ENCODE results near the gene CLDN7.
A peak's percentile ranks its signal among the peaks of the same experiment; 100 is the strongest.

The CLDN7 gene, protein sequence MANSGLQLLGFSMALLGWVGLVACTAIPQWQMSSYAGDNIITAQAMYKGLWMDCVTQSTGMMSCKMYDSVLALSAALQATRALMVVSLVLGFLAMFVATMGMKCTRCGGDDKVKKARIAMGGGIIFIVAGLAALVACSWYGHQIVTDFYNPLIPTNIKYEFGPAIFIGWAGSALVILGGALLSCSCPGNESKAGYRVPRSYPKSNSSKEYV

GRCh38 chr17:7262192-7262934 is at the start of gene CLDN7:
Gene CLDN7, minus strand, starts transcription at chr17:7262478. Its CDS starts 435 bp downstream, at chr17:7262043.
- DNase-seq (ENCODE audit: low read depth, low spot score), result no peak

GRCh38 chr17:7311110-7311705 is 48.9 kb upstream of the CLDN7 start:
- no peak for DNase-seq (ENCODE audit: low read depth, low spot score)

- no peak for DNase-seq (ENCODE audit: low read depth, low spot score)
Measured at GRCh38 chr17:7309628-7310027, 47.4 kb upstream of the CLDN7 start.

DNA sequence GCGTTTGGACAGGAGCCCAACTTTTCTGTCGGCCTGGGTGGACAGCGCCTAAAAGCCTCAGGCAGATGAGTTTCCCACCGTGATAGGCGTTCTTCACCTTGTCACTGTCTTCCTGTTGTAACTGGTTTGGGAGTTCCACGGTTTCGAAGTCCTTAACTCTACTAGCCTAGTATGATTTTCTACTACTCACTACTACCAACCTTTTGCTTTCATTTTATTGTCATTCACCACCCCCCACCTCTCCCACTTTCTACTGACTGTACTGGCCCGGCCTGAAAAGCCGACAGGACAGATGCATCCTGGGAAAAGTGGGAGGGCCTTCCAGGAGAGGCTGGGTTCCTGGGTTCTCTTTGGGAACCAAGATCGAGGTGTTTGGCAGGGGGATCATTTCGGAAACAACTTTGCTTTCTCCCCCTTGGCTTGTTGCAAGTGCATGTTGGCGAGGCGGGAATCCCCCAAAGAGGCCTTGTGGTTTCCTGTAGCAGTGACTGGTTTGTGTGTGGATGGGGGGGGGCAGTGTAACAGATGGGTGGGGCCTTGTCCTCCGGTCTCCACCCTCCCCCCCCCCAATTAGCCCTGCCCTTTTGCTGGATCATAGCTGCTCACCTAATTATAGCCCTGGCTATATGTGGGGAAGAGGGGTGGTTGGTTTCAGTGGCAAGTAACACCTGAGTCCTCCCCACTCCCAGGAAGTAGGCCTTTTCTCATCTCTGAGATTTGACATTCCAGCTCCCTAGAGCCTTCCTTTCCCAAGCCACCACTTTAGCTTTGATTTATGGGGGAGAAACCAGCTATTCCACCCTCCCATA is 46.6 kb upstream of the CLDN7 start:
- DNase-seq (ENCODE audit: low read depth, low spot score), result no peak

GRCh38 chr17:7307686-7308624 is 45.7 kb upstream of the CLDN7 start:
- DNase-seq (ENCODE audit: low read depth, low spot score), result no peak

DNA sequence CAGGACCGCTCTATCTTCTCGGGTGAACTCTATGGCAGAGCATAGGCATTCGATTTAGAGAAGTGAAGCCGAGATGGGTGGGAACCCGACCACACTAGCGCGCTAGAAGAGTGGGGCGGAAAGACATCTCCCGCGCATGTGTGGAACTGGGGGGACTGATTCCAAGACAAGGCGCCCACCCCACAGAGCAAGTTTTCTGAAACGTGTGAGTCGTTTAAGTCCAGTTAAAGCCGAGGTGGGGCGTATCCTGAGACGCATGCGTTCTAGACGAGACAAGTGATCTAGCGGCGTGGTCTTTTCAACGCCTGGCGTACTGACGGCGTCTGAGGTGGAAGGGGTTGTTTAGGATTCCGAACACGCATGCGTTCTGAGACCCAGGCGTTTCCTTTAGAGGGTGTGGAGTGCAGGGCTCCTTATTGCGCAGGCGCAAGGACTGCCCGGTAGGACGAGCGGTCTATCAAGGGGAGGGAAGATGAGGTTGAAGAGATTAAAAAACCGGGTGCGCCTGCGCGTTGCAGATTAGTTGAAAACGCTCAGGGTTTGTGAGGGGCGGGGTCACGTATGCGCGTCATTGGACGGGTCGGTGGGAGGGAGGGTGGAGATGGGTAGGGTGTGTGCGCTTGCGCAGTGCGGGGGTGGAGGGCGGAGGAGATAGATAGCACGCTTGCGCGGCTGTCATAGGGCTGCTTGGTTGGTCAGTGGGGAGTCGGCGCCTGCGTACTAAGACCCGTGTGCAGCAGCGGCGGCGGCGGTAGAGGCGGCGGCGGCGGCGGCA is 44.8 kb upstream of the CLDN7 start, which contains the start of gene EIF5A:
Gene EIF5A (plus strand): TSS at position 718 of the 775 bp plus-strand sequence. CDS start 2,008 bp downstream, outside the sequence.
- DNase-seq (ENCODE audit: low read depth, low spot score), result peak; percentile 100

DNA sequence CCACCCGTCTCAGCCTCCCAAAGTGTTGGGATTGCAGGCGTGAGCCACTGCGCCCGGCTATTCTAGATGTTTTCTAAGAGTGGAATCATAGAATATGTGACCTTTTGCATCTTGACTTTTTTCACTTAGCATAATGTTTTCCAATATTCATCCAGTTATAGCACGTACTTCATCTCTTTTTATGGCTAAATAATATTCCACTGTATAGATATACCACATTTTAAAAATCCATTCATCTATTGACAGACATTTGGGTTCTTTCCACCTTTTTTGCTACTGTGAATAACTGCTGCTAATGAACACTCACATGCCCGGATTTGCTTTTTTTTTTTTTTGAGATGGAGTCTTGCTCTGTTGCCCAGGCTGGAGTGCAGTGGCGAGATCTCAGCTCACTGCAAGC is 41.9 kb upstream of the CLDN7 start:
- DNase-seq (ENCODE audit: low read depth, low spot score), result no peak

GRCh38 chr17:7296189-7296861 is 34.0 kb upstream of the CLDN7 start:
- no peak for DNase-seq (ENCODE audit: low read depth, low spot score)

GRCh38 chr17:7295230-7296180 is 33.2 kb upstream of the CLDN7 start:
- DNase-seq (ENCODE audit: low read depth, low spot score), result no peak

DNA sequence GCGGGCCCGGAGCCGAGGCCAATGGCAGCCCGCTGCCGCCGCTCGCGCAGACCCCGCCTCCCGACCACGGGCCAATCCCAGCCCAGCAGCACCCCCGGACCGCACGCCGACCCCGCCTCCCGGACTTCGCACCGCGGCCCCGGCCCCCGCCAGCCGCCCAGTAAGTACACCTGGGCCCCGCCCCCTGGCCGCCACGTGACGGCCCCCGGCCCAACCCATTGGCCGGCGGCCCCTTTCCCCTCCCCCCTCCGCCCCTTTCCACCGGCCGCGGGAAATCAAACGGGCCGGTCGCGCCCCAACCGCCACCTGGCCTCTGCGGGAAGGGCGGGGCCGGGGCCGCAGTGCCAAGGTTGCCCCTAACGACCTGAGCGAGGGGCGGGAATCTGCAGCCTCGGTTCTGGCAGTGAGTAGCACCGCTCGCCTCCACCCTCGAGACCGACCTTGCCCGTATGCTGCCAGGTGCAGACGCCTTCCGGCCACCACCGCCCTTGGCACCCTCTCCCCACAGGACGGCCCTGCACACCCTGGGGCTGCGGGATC is 32.4 kb upstream of the CLDN7 start, which contains the start of gene YBX2:
Gene YBX2 (minus strand): TSS at position 26 of the 540 bp plus-strand sequence. CDS start 139 bp downstream, outside the sequence.
- no peak for DNase-seq (ENCODE audit: low read depth, low spot score)

DNA sequence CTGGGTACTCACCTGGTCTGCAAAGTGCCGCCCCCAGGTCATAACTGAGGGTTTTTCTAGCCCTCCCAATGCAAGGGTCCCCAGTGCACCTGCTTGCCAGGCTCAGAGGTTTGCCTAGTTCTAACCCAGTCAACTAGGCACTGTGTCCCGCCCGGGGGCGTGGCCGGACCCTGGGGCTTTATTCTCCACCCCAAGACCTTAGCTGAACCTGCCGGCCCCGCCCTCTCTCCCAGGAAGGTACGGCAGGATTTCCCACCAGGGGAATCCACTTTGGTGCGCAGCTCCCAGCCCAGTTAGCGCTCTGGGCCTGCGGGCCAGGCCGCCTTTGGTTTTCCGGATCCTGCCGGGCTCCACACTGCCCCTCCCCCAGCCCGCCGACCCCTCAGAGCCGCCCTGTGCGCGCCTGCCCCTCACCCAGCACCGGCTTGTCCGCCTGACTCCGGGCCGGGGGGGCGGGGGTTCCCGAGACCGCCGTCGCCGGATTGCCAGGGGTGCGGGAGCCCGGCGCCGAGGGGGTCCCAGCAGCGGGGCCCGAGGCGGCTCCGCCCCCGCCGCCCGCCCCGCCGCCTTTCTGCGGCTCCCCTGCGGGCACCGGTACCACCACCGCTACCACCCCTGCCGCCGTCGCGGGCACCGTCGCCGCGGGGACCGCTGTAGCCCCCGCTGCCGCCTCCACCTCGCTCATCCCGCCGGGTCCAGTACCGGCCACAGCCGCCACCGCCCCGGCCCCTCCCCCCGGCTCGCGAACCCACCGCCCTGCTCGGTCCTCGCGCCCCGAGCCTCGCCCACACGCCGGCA is 31.7 kb upstream of the CLDN7 start:
- DNase-seq (ENCODE audit: low read depth, low spot score), result no peak

DNA sequence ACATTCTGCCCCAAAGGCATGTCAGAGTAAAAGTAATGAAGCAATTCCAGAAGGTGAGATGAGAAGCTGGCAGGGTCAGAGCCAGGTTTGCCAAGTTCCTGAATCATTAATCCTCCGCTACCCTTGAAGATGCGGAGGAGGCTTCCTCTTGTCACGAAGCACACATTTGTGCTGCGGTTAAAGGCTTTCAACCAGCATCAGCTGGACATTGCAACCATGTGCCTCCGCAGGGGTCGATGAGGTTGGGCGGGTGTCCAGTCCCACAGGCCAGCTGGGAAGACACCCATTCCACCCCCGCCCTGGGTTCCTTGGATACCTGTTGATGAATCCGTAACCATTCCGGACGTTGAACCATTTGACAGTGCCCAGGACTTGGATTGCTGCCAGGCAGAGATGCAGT is 30.9 kb upstream of the CLDN7 start:
- DNase-seq (ENCODE audit: low read depth, low spot score), result no peak

- no peak for DNase-seq (ENCODE audit: low read depth, low spot score)
Measured at GRCh38 chr17:7292729-7293128, 30.5 kb upstream of the CLDN7 start.

GRCh38 chr17:7292194-7292593 is 29.9 kb upstream of the CLDN7 start:
- no peak for DNase-seq (ENCODE audit: low read depth, low spot score)

GRCh38 chr17:7290685-7291084 is 28.4 kb upstream of the CLDN7 start:
- no peak for DNase-seq (ENCODE audit: low read depth, low spot score)

DNA sequence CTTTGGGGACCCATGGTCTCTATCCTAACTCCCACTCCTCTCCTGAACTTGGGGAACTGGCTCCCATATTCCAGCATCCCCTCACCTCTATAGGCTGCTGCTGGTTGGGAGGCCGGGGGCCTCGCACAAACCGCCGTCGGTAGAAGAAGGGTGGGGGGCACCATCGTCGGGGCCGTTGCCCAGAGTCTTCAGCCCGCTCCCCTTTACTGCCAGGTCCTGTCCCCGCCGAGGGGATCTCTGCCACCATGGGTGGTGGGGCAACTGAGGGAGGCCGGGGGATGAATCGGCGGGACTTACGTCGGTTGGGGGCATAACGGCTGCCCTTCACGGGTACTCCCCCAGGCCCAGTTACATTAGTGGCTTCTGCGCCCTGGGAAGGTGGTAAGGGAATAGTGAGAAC is 27.9 kb upstream of the CLDN7 start:
- DNase-seq (ENCODE audit: low read depth, low spot score), result no peak

Measured in smooth muscle cell of the brain vasculature (primary cell).